Measurements from ENCODE around the gene SPEF2.

- no peak for TF ChIP-seq POLR2A (IDR thresholded peaks at IDR 0.05; ENCODE audit: low read depth, low read length)
- no peak for TF ChIP-seq POLR2AphosphoS5 (IDR thresholded peaks at IDR 0.05; ENCODE audit: low read depth, low read length)
- no peak for TF ChIP-seq TAF1 (IDR thresholded peaks at IDR 0.05; ENCODE audit: low read depth, low read length)
- TF ChIP-seq SPI1 (IDR thresholded peaks at IDR 0.05; ENCODE audit: low read depth, low read length) = no peak
Measured at GRCh38 chr5:35657877-35658276, 40.2 kb downstream of the SPEF2 start.

Measured in GM12891 (cell line).